Measurements from ENCODE around the gene MRFAP1L1. TPM values are rescaled to one million over a fixed set of nuclear protein-coding genes. Genes with fewer than 3 reads are reported as not detected.

The MRFAP1L1 gene
- polyA plus RNA-seq, 1 donor from 2014 or later, result 438 TPM

GRCh38 chr4:6749340-6750171 is 39.9 kb upstream of the MRFAP1L1 start:
- H3K36me3 ChIP-seq (ENCODE audit: insufficient read depth, low read length), result no peaks in the 10 kb centered on the region
- H3K27ac ChIP-seq (ENCODE audit: low read length), result no peak overlapping the region
- no peak overlapping the region for H3K9ac ChIP-seq (ENCODE audit: low read length)
- H4K20me1 ChIP-seq (ENCODE audit: insufficient read depth), result no peaks in the 10 kb centered on the region
- no peaks in the 10 kb centered on the region for H3K9me3 ChIP-seq (ENCODE audit: low read length)
- no peak overlapping the region for H3K4me3 ChIP-seq (ENCODE audit: low read length)
- H3F3A ChIP-seq (ENCODE audit: insufficient read depth, low read length, poor library complexity, severe bottlenecking), result no peaks in the 10 kb centered on the region
- TF ChIP-seq TAF1 (IDR thresholded peaks at IDR 0.05; ENCODE audit: low read depth), result no peak
- TF ChIP-seq EP300 (conservative IDR thresholded peaks at IDR 0.05; ENCODE audit: poor library complexity, severe bottlenecking), result no peak
- H3K9me2 ChIP-seq (ENCODE audit: insufficient read depth, low read length), result no peaks in the 10 kb centered on the region
- H3K4me2 ChIP-seq (ENCODE audit: low read length), result no peak overlapping the region
- H3K27me3 ChIP-seq (ENCODE audit: insufficient read depth, low read depth, low read length), result no peaks in the 10 kb centered on the region
- H3K79me2 ChIP-seq (replicated peaks; ENCODE audit: insufficient read depth, low read length), result no peaks in the 10 kb centered on the region
- no peak overlapping the region for H2AFZ ChIP-seq (ENCODE audit: low read depth, low read length)

GRCh38 chr4:6748286-6748685 is 38.6 kb upstream of the MRFAP1L1 start:
- no peak for TF ChIP-seq REST (IDR thresholded peaks at IDR 0.05; ENCODE audit: borderline replicate concordance)
- TF ChIP-seq MXI1 (conservative IDR thresholded peaks at IDR 0.05; ENCODE audit: poor library complexity, severe bottlenecking), result no peak
- no peak for TF ChIP-seq RAD21 (conservative IDR thresholded peaks at IDR 0.05)
- no peaks in the 10 kb centered on the region for H3K27me3 ChIP-seq (ENCODE audit: insufficient read depth, low read depth, low read length)
- no peak overlapping the region for H3K4me2 ChIP-seq (ENCODE audit: low read length)
- H3K4me3 ChIP-seq (ENCODE audit: low read length), result no peak overlapping the region
- no peak overlapping the region for H3K9ac ChIP-seq (ENCODE audit: low read length)
- no peaks in the 10 kb centered on the region for H4K20me1 ChIP-seq (ENCODE audit: insufficient read depth)
- no peaks in the 10 kb centered on the region for H3K9me2 ChIP-seq (ENCODE audit: insufficient read depth, low read length)
- H2AFZ ChIP-seq (ENCODE audit: low read depth, low read length), result no peak overlapping the region
- H3F3A ChIP-seq (ENCODE audit: insufficient read depth, low read length, poor library complexity, severe bottlenecking), result no peaks in the 10 kb centered on the region
- H3K9me3 ChIP-seq (ENCODE audit: low read length), result no peaks in the 10 kb centered on the region
- H3K36me3 ChIP-seq (ENCODE audit: insufficient read depth, low read length), result no peaks in the 10 kb centered on the region
- no peaks in the 10 kb centered on the region for H3K79me2 ChIP-seq (replicated peaks; ENCODE audit: insufficient read depth, low read length)
- no peak overlapping the region for H3K27ac ChIP-seq (ENCODE audit: low read length)

- no peak overlapping the region for H3K9ac ChIP-seq (ENCODE audit: low read length)
- no peak overlapping the region for H3K27ac ChIP-seq (ENCODE audit: low read length)
- no peak overlapping the region for H2AFZ ChIP-seq (ENCODE audit: low read depth, low read length)
Observed at GRCh38 chr4:6747294-6748051, 37.8 kb upstream of the MRFAP1L1 start.

More at GRCh38 chr4:6747294-6748051, 37.8 kb upstream of the MRFAP1L1 start:
- no peaks in the 10 kb centered on the region for H3K36me3 ChIP-seq (ENCODE audit: insufficient read depth, low read length)
- no peak overlapping the region for H3K4me2 ChIP-seq (ENCODE audit: low read length)
- no peaks in the 10 kb centered on the region for H3K9me3 ChIP-seq (ENCODE audit: low read length)
- H3F3A ChIP-seq (ENCODE audit: insufficient read depth, low read length, poor library complexity, severe bottlenecking), result no peaks in the 10 kb centered on the region
- no peaks in the 10 kb centered on the region for H3K79me2 ChIP-seq (replicated peaks; ENCODE audit: insufficient read depth, low read length)
- H3K9me2 ChIP-seq (ENCODE audit: insufficient read depth, low read length), result no peaks in the 10 kb centered on the region
- H4K20me1 ChIP-seq (ENCODE audit: insufficient read depth), result no peaks in the 10 kb centered on the region
- no peaks in the 10 kb centered on the region for H3K27me3 ChIP-seq (ENCODE audit: insufficient read depth, low read depth, low read length)
- H3K4me3 ChIP-seq (ENCODE audit: low read length), result no peak overlapping the region
- TF ChIP-seq POLR2AphosphoS5 (IDR thresholded peaks at IDR 0.05) (no peak), MXI1 (conservative IDR thresholded peaks at IDR 0.05; ENCODE audit: poor library complexity, severe bottlenecking) (no peak), TAF1 (IDR thresholded peaks at IDR 0.05; ENCODE audit: low read depth) (no peak), EZH2 (IDR thresholded peaks at IDR 0.05; ENCODE audit: borderline replicate concordance, insufficient read depth, low read length, poor library complexity, severe bottlenecking) (no peak), CTCF (IDR thresholded peaks at IDR 0.05; ENCODE audit: poor library complexity, severe bottlenecking) (no peak), SMC3 (conservative IDR thresholded peaks at IDR 0.05; ENCODE audit: poor library complexity) (no peak), EP300 (conservative IDR thresholded peaks at IDR 0.05; ENCODE audit: poor library complexity, severe bottlenecking) (no peak), REST (IDR thresholded peaks at IDR 0.05; ENCODE audit: borderline replicate concordance) (no peak), RAD21 (conservative IDR thresholded peaks at IDR 0.05) (no peak)
